Right lobe of liver (tissue), 4 donors: ENCODE measurements around the gene NR1H4.
"Not testable (repeated sequence)": the region's sequence is repeated elsewhere in the genome, so short reads cannot be mapped to it uniquely, and the experiment has no call there.

Experiments used
- POLR2A ChIP-seq: fragments of 450-650 bp; IDR thresholded peaks from one replicate; pipeline ENCODE4 v1.6.1; 2017; ENCODE audit warnings: antibody characterized with exemption, mild to moderate bottlenecking
- TF ChIP-seq, protein P1 (sequence below), 4 donors: fragments of 200-600 bp in 3 of 4; fragments of 450-650 bp in 1 of 4; IDR thresholded peaks; one replicate each; pipeline versions ENCODE4 v1.5.1 to v1.8.0; 2016 to 2022; ENCODE audit warnings: antibody characterized with exemption in 4 of 4, mild to moderate bottlenecking in 2 of 4
- donor health status: DM: no; HTN: no; CAD: no.
- donor health status: DM: no; HTN: no; CAD: no.
- donor health status: DM: no; HTN: yes; CAD: no.

GRCh38 chr12:100430251-100430650, 43.4 kb upstream of the NR1H4 start:
- TF ChIP-seq, protein P1, sequence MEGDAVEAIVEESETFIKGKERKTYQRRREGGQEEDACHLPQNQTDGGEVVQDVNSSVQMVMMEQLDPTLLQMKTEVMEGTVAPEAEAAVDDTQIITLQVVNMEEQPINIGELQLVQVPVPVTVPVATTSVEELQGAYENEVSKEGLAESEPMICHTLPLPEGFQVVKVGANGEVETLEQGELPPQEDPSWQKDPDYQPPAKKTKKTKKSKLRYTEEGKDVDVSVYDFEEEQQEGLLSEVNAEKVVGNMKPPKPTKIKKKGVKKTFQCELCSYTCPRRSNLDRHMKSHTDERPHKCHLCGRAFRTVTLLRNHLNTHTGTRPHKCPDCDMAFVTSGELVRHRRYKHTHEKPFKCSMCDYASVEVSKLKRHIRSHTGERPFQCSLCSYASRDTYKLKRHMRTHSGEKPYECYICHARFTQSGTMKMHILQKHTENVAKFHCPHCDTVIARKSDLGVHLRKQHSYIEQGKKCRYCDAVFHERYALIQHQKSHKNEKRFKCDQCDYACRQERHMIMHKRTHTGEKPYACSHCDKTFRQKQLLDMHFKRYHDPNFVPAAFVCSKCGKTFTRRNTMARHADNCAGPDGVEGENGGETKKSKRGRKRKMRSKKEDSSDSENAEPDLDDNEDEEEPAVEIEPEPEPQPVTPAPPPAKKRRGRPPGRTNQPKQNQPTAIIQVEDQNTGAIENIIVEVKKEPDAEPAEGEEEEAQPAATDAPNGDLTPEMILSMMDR (IDR thresholded peaks at IDR 0.05) = not testable (repeated sequence)
- not testable (repeated sequence) for TF ChIP-seq POLR2A
